K562 (cell line): ENCODE data around the gene SRD5A2. TPM values are rescaled to one million over a fixed set of nuclear protein-coding genes. Genes with fewer than 3 reads are reported as not detected.

Experiments used
- ATAC-seq: fragments of 200-7000 bp; cut with Tn5 transposase; 3 replicates; pipeline ENCODE4 v1.9.1; 2020; ENCODE audit warnings: moderate library complexity
- BruUV-seq: library from RNA; stranded (reverse); fragments of 400-500 nt; replicated peaks from 2 replicates; lab custom pipeline; 2021; lab: Mats Ljungman, UMichigan
- CTCF ChIA-PET: fragments of 300-600 bp; formaldehyde crosslinking; extraction: SDS; loops from one replicate; lab custom pipeline; 2021; ENCODE audit warnings: low intra/inter-chr PET ratio; lab: Yijun Ruan, JAX
- POLR2A ChIA-PET: fragments of 300-600, 350-650 bp; sonication (Branson Sonifier 250); formaldehyde crosslinking; extraction: SDS; loops from one replicate; lab custom pipeline; 2021; ENCODE audit warnings: antibody characterized with exemption, inconsistent platforms; lab: Yijun Ruan, JAX
- DNase-seq, 4 experiments: peaks; one replicate each; pipeline versions ENCODE4 v3.0.0 to v3.0.0-alpha.2; 2011 to 2018; ENCODE audit warnings: low spot score in 3 of 4, mixed read lengths in 3 of 4; ENCODE audit errors: extremely low read depth in 1 of 4
- FAIRE-seq: peaks from 2 replicates; lab custom pipeline; 2011; peaks lifted over from hg19 to GRCh38; lab: Jason Lieb, UNC
- H2AFZ ChIP-seq: 2 replicates; pipeline ENCODE4 v1.6.0; 2011; ENCODE audit warnings: low read depth, low read length, control low read depth, inconsistent platforms
- H3K27ac ChIP-seq: fragments of 200-600 bp; 3 replicates; pipeline ENCODE4 v1.8.0; 2011; ENCODE audit warnings: low read depth, mild to moderate bottlenecking, control low read depth, inconsistent platforms, low read length, moderate library complexity, mixed read lengths; ENCODE audit errors: extremely low read depth
- H3K27me3 ChIP-seq, 2 experiments: fragments of 300-600 bp in 1 of 2; 2 replicates in 1 of 2; 3 replicates in 1 of 2; pipeline versions ENCODE4 v1.6.0 to v1.8.0; 2011; ENCODE audit warnings: inconsistent platforms in 2 of 2, low read length in 2 of 2, mild to moderate bottlenecking in 1 of 2, mixed read lengths in 1 of 2, moderate library complexity in 1 of 2; ENCODE audit not compliant: control insufficient read depth in 2 of 2, insufficient read depth in 2 of 2
- H3K36me3 ChIP-seq: fragments of 300-600 bp; 3 replicates; pipeline ENCODE4 v1.8.0; 2011; ENCODE audit warnings: mild to moderate bottlenecking, low read length, inconsistent platforms; ENCODE audit not compliant: control insufficient read depth, insufficient read depth
- H3K4me1 ChIP-seq, 2 experiments: fragments of 200-600 bp in 1 of 2; replicated peaks in 1 of 2; 2 replicates in 1 of 2; 3 replicates in 1 of 2; pipeline versions ENCODE4 v1.5.1 to v1.8.0; 2011; ENCODE audit warnings: inconsistent platforms in 2 of 2, low read length in 2 of 2, mild to moderate bottlenecking in 1 of 2, mixed read lengths in 1 of 2, moderate library complexity in 1 of 2; ENCODE audit not compliant: control insufficient read depth in 2 of 2, insufficient read depth in 2 of 2
- H3K4me2 ChIP-seq: 2 replicates; pipeline ENCODE4 v1.6.1; 2011; ENCODE audit warnings: low read length, control low read depth, inconsistent platforms, mixed read lengths; ENCODE audit not compliant: insufficient read depth
- H3K4me3 ChIP-seq: fragments of 200-600 bp; sonication (generic), shearing (Covaris generic); 2 replicates; pipeline ENCODE4 v1.5.1; 2016; ENCODE audit warnings: control low read depth, inconsistent platforms
- H3K79me2 ChIP-seq: fragments of 200-600 bp; 3 replicates; pipeline ENCODE4 v1.8.0; 2011; ENCODE audit warnings: low read length, inconsistent platforms; ENCODE audit not compliant: control insufficient read depth, insufficient read depth
- H3K9ac ChIP-seq, 2 experiments: 2 replicates each; pipeline versions ENCODE4 v1.6.0 to v1.6.1; 2011; ENCODE audit warnings: low read depth in 2 of 2, low read length in 2 of 2, control low read depth in 1 of 2, inconsistent platforms in 1 of 2, mild to moderate bottlenecking in 1 of 2, mixed read lengths in 1 of 2; ENCODE audit not compliant: insufficient read depth in 1 of 2
- H3K9me1 ChIP-seq: one replicate; pipeline ENCODE4 v1.6.0; 2011; ENCODE audit warnings: inconsistent platforms, mild to moderate bottlenecking, low read length, moderate library complexity; ENCODE audit not compliant: control insufficient read depth, insufficient read depth
- H3K9me3 ChIP-seq: replicated peaks from 2 replicates; pipeline ENCODE4 v1.5.1; 2011; ENCODE audit warnings: low read depth, low read length, inconsistent platforms; ENCODE audit not compliant: control insufficient read depth, insufficient read depth
- H4K20me1 ChIP-seq: replicated peaks from 2 replicates; pipeline ENCODE4 v1.6.1; 2011; ENCODE audit warnings: low read length, inconsistent platforms, mixed read lengths; ENCODE audit not compliant: control insufficient read depth, insufficient read depth
- ASH1L ChIP-seq: fragments of 450-650 bp; IDR thresholded peaks from 2 replicates; pipeline ENCODE4 v1.6.1; 2018; ENCODE audit warnings: borderline replicate concordance, mild to moderate bottlenecking, low read depth; ENCODE audit not compliant: partially characterized antibody
- EP300 ChIP-seq: IDR thresholded peaks from 2 replicates; pipeline ENCODE4 v1.6.1; 2012; ENCODE audit warnings: low read length, improper control_type of control experiment
- FOXP1 ChIP-seq: sonication (generic); formaldehyde crosslinking; IDR thresholded peaks from 2 replicates; pipeline ENCODE4 v1.8.0; 2022; ENCODE audit warnings: mild to moderate bottlenecking, missing genetic modification reagents
- KDM5B ChIP-seq: fragments of 200-600 bp; sonication (generic); IDR thresholded peaks from 2 replicates; pipeline ENCODE4 v1.6.1; 2012; ENCODE audit warnings: low read depth, mild to moderate bottlenecking, moderate library complexity, low read length, control low read depth, inconsistent platforms; ENCODE audit not compliant: insufficient replicate concordance
- MCM2 ChIP-seq: fragments of 450-650 bp; IDR thresholded peaks from 2 replicates; pipeline ENCODE4 v1.6.1; 2017; ENCODE audit warnings: low read depth, mild to moderate bottlenecking
- PTBP1 ChIP-seq: fragments of 200-400 bp; formaldehyde crosslinking; IDR thresholded peaks from 2 replicates; pipeline ENCODE4 v1.6.1; 2017; ENCODE audit warnings: low read depth, low read length
- SNAPC5 ChIP-seq: fragments of 250-450 bp; sonication (Bioruptor Pico); IDR thresholded peaks from 2 replicates; pipeline ENCODE4 v1.8.0; 2021; ENCODE audit warnings: moderate library complexity, mild to moderate bottlenecking, inconsistent platforms
- TRIM28 ChIP-seq: fragments of 450-650 bp; IDR thresholded peaks from 2 replicates; pipeline ENCODE4 v1.6.1; 2017
- ZBTB26 ChIP-seq: fragments of 450-650 bp; formaldehyde crosslinking; IDR thresholded peaks from 2 replicates; pipeline ENCODE4 v1.4.0; 2022; ENCODE audit warnings: missing genetic modification characterization
- ZBTB49 ChIP-seq: sonication (generic); formaldehyde crosslinking; IDR thresholded peaks from 2 replicates; pipeline ENCODE4 v1.8.0; 2022; ENCODE audit warnings: missing genetic modification reagents, mild to moderate bottlenecking, borderline replicate concordance
- ZNF239 ChIP-seq: fragments of 250-450 bp; sonication (Bioruptor Pico); IDR thresholded peaks from 2 replicates; pipeline ENCODE4 v1.4.0; 2020; ENCODE audit warnings: mild to moderate bottlenecking
- ZNF76 ChIP-seq: fragments of 250-450 bp; sonication (Bioruptor Pico); IDR thresholded peaks from 2 replicates; pipeline ENCODE4 v1.4.0; 2020; ENCODE audit warnings: mild to moderate bottlenecking, moderate library complexity, borderline replicate concordance
- in situ Hi-C: fragments of 300-500 bp; cut with MboI; formaldehyde crosslinking; loops from 4 replicates; pipeline ENCODE4 v1.15.0; 2018; ENCODE audit warnings: inconsistent platforms, mixed read lengths
- intact Hi-C: fragments of 100-400 bp; cut with micrococcal nuclease; formaldehyde crosslinking; loops from 2 replicates; pipeline ENCODE4 v1.14.2; 2022
- polyA plus RNA-seq, 8 experiments: library from polyadenylated mRNA; depleted of rRNA in 4 of 8; stranded (reverse) in 5 of 8; unstranded in 3 of 8; fragments of >200 nt; fragmentation: Nextera tagmentation in 2 of 8; fragmentation: Illumina TruSeq in 1 of 8; extraction: Ambion mirVana in 2 of 8; extraction: Trizol in 1 of 8; gene quantifications; 2 replicates each; pipeline versions ENCODE4 v1.2.1 to v1.2.3, GENCODE V29; 2011 to 2014; ENCODE audit warnings: inconsistent platforms in 1 of 8, missing spikeins in 1 of 8
- total RNA-seq, 7 experiments: library from RNA; depleted of rRNA in 6 of 7; stranded (reverse); fragments of >200 nt in 6 of 7; fragmentation: Illumina TruSeq in 2 of 7; extraction: Trizol in 2 of 7; gene quantifications; 2 replicates each; pipeline versions ENCODE4 v1.2.1 to v1.2.3, GENCODE V29; 2011 to 2021; ENCODE audit warnings: low replicate concordance in 1 of 7

SRD5A2 gene
- total and polyA plus RNA-seq, 9 of the 15 experiments (the other 6 are each of a cell fraction or from before 2014, with no cell fraction given): 0.03 TPM; not detected in 8

GRCh38 chr2:31598694-31599093 is 18.0 kb upstream of the SRD5A2 start (continued):
- TF ChIP-seq PTBP1: no peak

- CTCF ChIA-PET: no interaction called here
- H3K9me3 ChIP-seq: no peaks in the 10 kb centered on the region
- no peak overlapping the region for H3K27ac ChIP-seq
- no peak overlapping the region for H2AFZ ChIP-seq
- POLR2A ChIA-PET: no interaction called here
- H3K4me3 ChIP-seq: no peak overlapping the region
- FAIRE-seq (no peak), DNase-seq (no peak)
- intact Hi-C loops: no loop called here
- in situ Hi-C loops: no loop called here
- no peaks in the 10 kb centered on the region for H3K9me1 ChIP-seq
- no peak overlapping the region for H3K4me2 ChIP-seq
- BruUV-seq: no TSS peak
- no peaks in the 10 kb centered on the region for H3K4me1 ChIP-seq
- peaks cover 4 to 12% of the 10 kb centered on the region in 2 experiments; a peak in 3 of 5 replicates for H3K27me3 ChIP-seq
- TF ChIP-seq ZNF239: no peak
- no peak for TF ChIP-seq EP300
- no peak for TF ChIP-seq FOXP1 (CRISPR knock-in tag)
- TF ChIP-seq SNAPC5 (CRISPR knock-in tag): no peak
- TF ChIP-seq ZBTB49 (CRISPR knock-in tag): no peak
- no peak for TF ChIP-seq ASH1L
- no peak for TF ChIP-seq ZNF76 (CRISPR knock-in tag)
- no peak for TF ChIP-seq MCM2
- TF ChIP-seq KDM5B: no peak
- TF ChIP-seq TRIM28: no peak
- TF ChIP-seq ZBTB26 (CRISPR knock-in tag): no peak
- TF ChIP-seq, all 486 proteins: peak for 0
- Histone ChIP-seq H3K9ac (no peak overlapping the region), H3K79me2 (no peaks in the 10 kb centered on the region), H3K36me3 (no peaks in the 10 kb centered on the region), H4K20me1 (no peaks in the 10 kb centered on the region)
- no peak for ATAC-seq
Measured at GRCh38 chr2:31586230-31586629, 5.5 kb upstream of the SRD5A2 start.
